ENCODE results near the gene PGLYRP4. TPM values are rescaled to one million over a fixed set of nuclear protein-coding genes. Genes with fewer than 3 reads are reported as not detected.

The PGLYRP4 gene
- total RNA-seq, 2 donors from 2014 or later = not detected

DNA sequence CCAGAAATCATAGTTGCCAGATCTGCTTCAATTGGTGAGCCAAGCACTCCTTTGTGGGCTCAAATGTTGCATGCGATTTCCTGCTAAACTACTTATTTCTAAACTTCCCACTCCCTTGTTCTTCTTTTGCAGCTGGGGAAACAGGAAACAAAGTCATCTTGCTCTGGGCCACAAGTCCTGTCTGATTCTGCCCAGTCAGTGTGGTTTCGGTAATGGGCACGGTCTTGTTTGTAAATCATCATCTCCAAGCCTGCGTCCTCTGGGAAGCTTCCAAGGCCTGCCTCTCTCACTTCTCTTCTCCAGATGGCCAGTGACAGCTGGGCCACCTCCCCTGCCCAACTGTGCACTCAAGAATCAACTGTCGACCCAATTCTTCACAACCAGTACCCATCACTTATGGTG lies 37.9 kb upstream of the PGLYRP4 start:
- no peak for TF ChIP-seq CTCF (IDR thresholded peaks at IDR 0.05)
- intact Hi-C loops (cut with DNase I) = no loop called here
- Histone ChIP-seq H3K9ac (ENCODE audit: low read depth in 2 of 2, low read length in 2 of 2) (no peak overlapping the region), H3K27me3 (no peaks in the 10 kb centered on the region), H3K4me1 (no peaks in the 10 kb centered on the region), H3K36me3 (no peaks in the 10 kb centered on the region), H3K9me3 (no peaks in the 10 kb centered on the region), H3K4me3 (no peak overlapping the region), H3K27ac (no peak overlapping the region)
- peak; percentile 19 for DNase-seq

GRCh38 chr1:153384958-153385580 lies 36.4 kb upstream of the PGLYRP4 start:
- Histone ChIP-seq H3K27ac (no peak overlapping the region), H3K9me3 (no peaks in the 10 kb centered on the region), H3K4me3 (no peak overlapping the region), H3K36me3 (no peaks in the 10 kb centered on the region), H3K4me1 (no peaks in the 10 kb centered on the region), H3K27me3 (no peaks in the 10 kb centered on the region), H3K9ac (ENCODE audit: low read depth in 2 of 2, low read length in 2 of 2) (no peak overlapping the region)
- intact Hi-C loops (cut with DNase I) = no loop called here
- no peak for TF ChIP-seq CTCF (IDR thresholded peaks at IDR 0.05)
- DNase-seq = peak; percentile 15

GRCh38 chr1:153380711-153381110 lies 32.1 kb upstream of the PGLYRP4 start:
- Histone ChIP-seq H3K36me3 (no peaks in the 10 kb centered on the region), H3K4me3 (no peak overlapping the region), H3K4me1 (no peaks in the 10 kb centered on the region), H3K9ac (ENCODE audit: low read depth in 2 of 2, low read length in 2 of 2) (no peak overlapping the region), H3K9me3 (no peaks in the 10 kb centered on the region), H3K27ac (no peak overlapping the region), H3K27me3 (no peaks in the 10 kb centered on the region)
- intact Hi-C loops (cut with DNase I) = no loop called here
- TF ChIP-seq CTCF (IDR thresholded peaks at IDR 0.05) = no peak
- no peak for DNase-seq

GRCh38 chr1:153379591-153379990 lies 30.9 kb upstream of the PGLYRP4 start:
- intact Hi-C loops (cut with DNase I) = no loop called here
- Histone ChIP-seq H3K27me3 (no peaks in the 10 kb centered on the region), H3K9me3 (no peaks in the 10 kb centered on the region), H3K9ac (ENCODE audit: low read depth in 2 of 2, low read length in 2 of 2) (no peak overlapping the region), H3K27ac (no peak overlapping the region), H3K4me1 (no peaks in the 10 kb centered on the region), H3K4me3 (no peak overlapping the region), H3K36me3 (no peaks in the 10 kb centered on the region)
- DNase-seq = no peak
- no peak for TF ChIP-seq CTCF (IDR thresholded peaks at IDR 0.05)

GRCh38 chr1:153375511-153375910 lies 26.9 kb upstream of the PGLYRP4 start, which contains the start of gene S100A12:
TSS of gene S100A12 (minus strand) at chr1:153375621. CDS start at chr1:153374592, 1,029 bp downstream.
- no peaks in the 10 kb centered on the region for H3K9me3 ChIP-seq
- H3K9ac ChIP-seq (ENCODE audit: low read depth in 2 of 2, low read length in 2 of 2) = no peak within 1 kb of the TSS
- no peaks in the 10 kb centered on the region for H3K4me1 ChIP-seq
- no peaks in the 10 kb centered on the region for H3K36me3 ChIP-seq
- H3K27ac ChIP-seq = no peak within 1 kb of the TSS
- H3K27me3 ChIP-seq = no peaks in the 10 kb centered on the region
- H3K4me3 ChIP-seq = no peak within 1 kb of the TSS
- no peak for DNase-seq
- no peak for TF ChIP-seq CTCF (IDR thresholded peaks at IDR 0.05)
- intact Hi-C loops (cut with DNase I) = no loop called here

Data from colonic mucosa (tissue), 4 donors.